RPMI8226 (cell line): ENCODE results near the gene PAQR5.

Experiments used
- DNase-seq: peaks from one replicate; pipeline ENCODE4 v3.0.0-alpha.2; 2015

PAQR5 gene

DNA sequence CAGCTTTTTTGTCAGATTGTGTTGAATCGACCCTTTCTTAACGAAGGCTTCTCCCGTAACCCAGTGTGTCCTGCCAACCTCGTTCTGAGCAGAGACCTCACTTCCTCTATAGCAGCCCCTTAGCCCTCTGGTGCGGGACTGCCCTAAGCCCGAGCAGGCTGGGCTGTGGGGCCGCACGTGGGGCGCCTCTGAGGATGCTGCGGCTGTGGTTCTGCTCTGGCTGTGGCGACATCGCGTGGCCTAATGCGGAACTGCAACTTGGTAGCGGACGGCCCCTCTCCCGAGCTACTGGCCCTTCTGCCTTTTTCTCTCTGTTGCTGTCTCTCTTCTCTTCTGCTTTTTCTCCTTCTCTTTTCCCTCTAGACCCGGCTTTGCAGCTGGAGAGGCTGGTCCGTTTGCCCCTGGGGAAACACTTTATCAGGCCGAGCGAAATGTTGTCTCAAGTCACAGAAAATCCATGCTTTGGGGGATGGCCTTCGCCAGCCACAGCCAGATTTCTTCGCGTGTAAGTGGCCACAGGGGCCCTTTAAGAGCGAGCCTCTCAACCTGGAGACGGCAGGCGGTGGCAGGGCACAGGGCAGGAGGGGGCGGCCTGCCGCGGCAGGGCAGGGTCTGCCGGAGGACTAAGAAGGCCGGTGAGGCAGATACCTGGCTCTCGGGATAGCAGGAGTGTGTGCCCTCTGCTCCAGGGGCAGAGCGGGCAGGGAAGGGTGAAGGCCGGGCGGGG, 96.0 kb downstream of the PAQR5 start:
- peak; percentile 90 for DNase-seq

DNA sequence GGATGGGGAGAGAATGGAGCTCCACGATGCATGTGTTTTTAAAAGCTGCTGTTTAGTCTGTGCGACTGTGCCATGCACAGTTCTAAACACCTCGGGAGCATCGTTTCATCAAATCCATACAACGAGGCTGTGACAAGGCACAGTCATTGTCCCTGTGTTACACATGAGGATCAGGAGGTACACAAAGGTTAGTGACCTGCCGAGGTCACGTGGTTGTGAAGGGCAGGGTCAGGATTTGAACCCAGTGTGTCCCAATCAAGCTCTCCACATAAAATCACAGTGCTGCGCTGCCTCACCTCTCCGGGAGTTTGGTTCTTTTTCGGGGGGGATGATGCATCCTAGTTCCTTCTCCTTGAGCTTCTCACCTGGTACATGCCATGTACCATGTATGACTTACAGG, 96.7 kb downstream of the PAQR5 start:
- no peak for DNase-seq

- no peak for DNase-seq
These were observed 97.3 kb downstream of the PAQR5 start for GRCh38 chr15:69395991-69396390.

GRCh38 chr15:69398491-69398891, 99.8 kb downstream of the PAQR5 start:
- DNase-seq: peak; percentile 63

GRCh38 chr15:69400850-69401249, 102.1 kb downstream of the PAQR5 start:
- no peak for DNase-seq

DNA sequence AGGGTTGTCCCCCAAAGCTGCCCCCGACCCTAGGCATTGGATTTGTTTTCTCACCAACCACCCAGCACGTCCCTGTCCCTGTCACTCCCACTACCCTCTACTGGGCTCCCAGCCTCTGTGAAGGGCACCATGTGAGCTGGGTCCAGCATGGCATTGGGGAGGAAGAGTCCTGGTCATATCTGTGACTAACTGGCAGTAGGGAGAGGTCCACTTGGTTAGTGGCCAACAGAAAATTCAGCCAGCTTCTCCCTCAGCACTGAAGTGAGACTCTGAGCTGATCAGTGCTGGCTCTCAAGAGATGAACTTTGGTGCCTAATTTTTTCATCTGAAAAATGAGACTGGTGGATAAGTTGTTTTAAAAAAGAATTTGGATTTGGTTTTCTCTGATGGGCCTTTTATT, 104.1 kb downstream of the PAQR5 start:
- no peak for DNase-seq

GRCh38 chr15:69403594-69403993, 104.9 kb downstream of the PAQR5 start:
- DNase-seq: no peak

DNA sequence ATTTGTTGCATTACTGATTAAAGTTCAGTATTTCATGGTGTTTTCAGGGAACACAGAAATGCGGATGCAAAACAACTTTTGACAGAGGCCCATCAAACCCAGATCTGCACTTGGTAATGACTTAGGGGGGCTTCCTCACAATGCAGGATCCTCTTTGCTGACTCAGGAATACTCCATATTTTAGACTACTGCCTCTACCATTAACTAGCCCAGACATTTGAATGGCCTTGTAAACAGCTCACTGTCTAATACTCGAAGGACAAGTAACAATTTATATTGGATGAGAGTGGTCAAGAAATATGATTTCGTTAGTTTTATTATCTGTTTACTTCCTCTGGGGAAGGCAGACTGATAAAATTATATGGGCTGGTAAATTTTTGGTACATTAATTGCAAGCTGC, 106.4 kb downstream of the PAQR5 start:
- DNase-seq: no peak

- no peak for DNase-seq
These were observed 109.1 kb downstream of the PAQR5 start for GRCh38 chr15:69407719-69408400.

GRCh38 chr15:69408841-69409240, 110.1 kb downstream of the PAQR5 start:
- DNase-seq: no peak

DNA sequence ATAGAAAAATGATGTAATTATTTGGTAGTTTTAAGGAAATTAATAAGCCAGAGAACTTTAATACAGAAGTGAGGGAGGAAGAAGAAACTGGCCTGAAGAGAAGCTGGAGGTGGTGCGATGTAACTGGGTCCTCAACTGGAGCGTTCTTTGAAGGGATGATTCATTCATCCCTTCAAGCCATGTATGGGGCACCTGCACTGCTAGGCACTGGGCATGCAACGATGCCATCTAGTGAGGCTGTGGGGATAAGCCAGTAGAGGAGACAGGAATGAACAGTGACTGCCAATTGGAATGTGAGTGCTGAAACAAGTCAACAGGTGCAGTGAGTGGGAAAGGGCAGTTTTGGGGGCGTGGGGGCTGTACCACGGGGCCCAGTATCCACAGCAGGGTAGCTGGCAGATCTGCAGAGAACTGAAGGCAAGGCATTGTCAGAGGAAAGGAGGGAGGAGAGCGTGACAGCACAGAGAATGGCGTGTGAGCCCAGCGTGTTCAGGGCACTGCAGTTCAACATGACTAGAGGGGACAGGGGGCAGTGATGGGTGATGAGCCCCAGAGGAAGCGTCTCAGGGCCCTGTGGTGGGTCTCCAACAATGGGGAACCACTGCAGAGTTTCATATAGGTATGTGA, 111.6 kb downstream of the PAQR5 start:
- peak; percentile 71 for DNase-seq

DNA sequence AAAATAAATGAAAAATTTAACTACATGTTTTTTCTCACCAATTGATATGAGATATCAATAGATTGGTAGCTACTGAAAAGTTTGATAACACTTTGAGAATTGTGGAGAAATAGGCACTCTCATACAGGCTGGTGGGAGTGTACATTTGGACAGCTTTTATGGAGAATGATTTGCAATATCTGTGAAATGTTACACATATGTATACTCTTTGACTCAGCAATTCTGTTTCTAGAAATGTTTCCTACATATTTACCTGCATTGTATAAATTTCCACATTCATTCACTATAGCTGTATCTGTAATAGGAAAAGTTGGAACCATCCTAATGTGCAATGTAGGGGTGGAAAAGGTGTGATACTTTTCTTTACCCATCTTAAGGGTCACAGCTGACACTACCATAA, 113.6 kb downstream of the PAQR5 start:
- no peak for DNase-seq

GRCh38 chr15:69412701-69413100, 114.0 kb downstream of the PAQR5 start:
- no peak for DNase-seq

- DNase-seq: peak; percentile 100
These were observed 115.3 kb downstream of the PAQR5 start, which contains the start of gene KIF23 for GRCh38 chr15:69413822-69414700. TSS of gene KIF23 (plus strand) at chr15:69414349. CDS start at chr15:69414466, 117 bp downstream.

- peak; percentile 80 for DNase-seq
These were observed 116.0 kb downstream of the PAQR5 start for GRCh38 chr15:69414701-69415167.

- no peak for DNase-seq
These were observed 116.7 kb downstream of the PAQR5 start for GRCh38 chr15:69415381-69415780.

GRCh38 chr15:69417581-69417980, 118.9 kb downstream of the PAQR5 start:
- DNase-seq: no peak

DNA sequence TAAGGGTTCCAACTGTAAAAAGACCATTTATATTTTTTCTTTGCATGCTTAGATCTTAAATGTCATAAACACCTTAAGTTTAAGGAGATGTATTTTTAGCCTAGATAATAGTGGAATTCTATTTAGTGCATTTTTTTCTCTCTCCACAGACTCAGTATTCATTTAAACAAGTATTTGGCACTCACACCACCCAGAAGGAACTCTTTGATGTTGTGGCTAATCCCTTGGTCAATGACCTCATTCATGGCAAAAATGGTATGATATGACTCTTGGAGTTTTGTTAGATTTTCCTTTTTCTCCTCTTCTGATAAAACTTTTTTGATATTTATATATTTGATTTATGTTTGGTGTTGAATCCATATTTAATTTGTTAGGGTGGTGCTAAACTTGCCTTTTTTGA, 122.8 kb downstream of the PAQR5 start:
- no peak for DNase-seq

- DNase-seq: no peak
These were observed 123.7 kb downstream of the PAQR5 start for GRCh38 chr15:69422336-69422895.

- DNase-seq: no peak
These were observed 125.3 kb downstream of the PAQR5 start for GRCh38 chr15:69424001-69424400.

GRCh38 chr15:69424748-69425413, 126.2 kb downstream of the PAQR5 start:
- no peak for DNase-seq

GRCh38 chr15:69433831-69434230, 135.1 kb downstream of the PAQR5 start:
- DNase-seq: no peak
